BLaER1 treated with 17β-estradiol and CSF1 and Interleukin-3, amounts not matched to agents 10 nM and 100 nM (cell line): ENCODE measurements around the gene PKNOX2.
A peak's percentile ranks its signal among the peaks of the same experiment; 100 is the strongest.

ENCODE experiments used
- H3K27ac ChIP-seq, 11 experiments: shearing (Covaris generic); formaldehyde crosslinking; 2 replicates each; pipeline ENCODE4 v1.8.1; 2022
- H3K27me3 ChIP-seq, 11 experiments: shearing (Covaris generic); formaldehyde crosslinking; 2 replicates each; pipeline ENCODE4 v1.8.1; 2022
- H3K36me3 ChIP-seq, 11 experiments: shearing (Covaris generic); formaldehyde crosslinking; 2 replicates each; pipeline ENCODE4 v1.8.1; 2022
- H3K4me1 ChIP-seq, 10 experiments: shearing (Covaris generic); formaldehyde crosslinking; 2 replicates each; pipeline ENCODE4 v1.8.1; 2022
- H3K4me2 ChIP-seq, 11 experiments: shearing (Covaris generic); formaldehyde crosslinking; 2 replicates each; pipeline ENCODE4 v1.8.1; 2022
- H3K4me3 ChIP-seq, 10 experiments: shearing (Covaris generic); formaldehyde crosslinking; 2 replicates each; pipeline ENCODE4 v1.8.1; 2022
- H3K9ac ChIP-seq, 11 experiments: shearing (Covaris generic); formaldehyde crosslinking; 2 replicates each; pipeline ENCODE4 v1.8.1; 2022
- H3K9me3 ChIP-seq, 11 experiments: shearing (Covaris generic); formaldehyde crosslinking; replicated peaks in 1 of 11; 2 replicates each; pipeline ENCODE4 v1.8.1; 2022
- H4K20me1 ChIP-seq, 11 experiments: shearing (Covaris generic); formaldehyde crosslinking; 2 replicates each; pipeline ENCODE4 v1.8.1; 2022
- Cebpa-rat ChIP-seq, 11 experiments: shearing (Covaris generic); IDR thresholded peaks; 2 replicates each; pipeline ENCODE4 v1.8.1; 2022

Gene PKNOX2

GRCh38 chr11:125174686-125175085 lies 10.1 kb downstream of the PKNOX2 start:
- Histone ChIP-seq H4K20me1 (peaks cover 0 to 6% (median 0%) of the 10 kb centered on the region in 11 experiments; a peak in 2 of 22 replicates), H3K4me2 (peak overlapping the region; percentile 71 to 92 (median 84)), H3K4me3 (no peak overlapping the region), H3K9ac (no peak overlapping the region), H3K27ac (no peak overlapping the region), H3K27me3 (peaks cover 0 to 13% (median 8%) of the 10 kb centered on the region in 11 experiments; a peak in 17 of 22 replicates), H3K36me3 (no peaks in the 10 kb centered on the region), H3K9me3 (no peaks in the 10 kb centered on the region), H3K4me1 (peaks cover 30 to 49% (median 47%) of the 10 kb centered on the region in 10 experiments)
- no peak for TF ChIP-seq Cebpa-rat (IDR thresholded peaks at IDR 0.05)

DNA sequence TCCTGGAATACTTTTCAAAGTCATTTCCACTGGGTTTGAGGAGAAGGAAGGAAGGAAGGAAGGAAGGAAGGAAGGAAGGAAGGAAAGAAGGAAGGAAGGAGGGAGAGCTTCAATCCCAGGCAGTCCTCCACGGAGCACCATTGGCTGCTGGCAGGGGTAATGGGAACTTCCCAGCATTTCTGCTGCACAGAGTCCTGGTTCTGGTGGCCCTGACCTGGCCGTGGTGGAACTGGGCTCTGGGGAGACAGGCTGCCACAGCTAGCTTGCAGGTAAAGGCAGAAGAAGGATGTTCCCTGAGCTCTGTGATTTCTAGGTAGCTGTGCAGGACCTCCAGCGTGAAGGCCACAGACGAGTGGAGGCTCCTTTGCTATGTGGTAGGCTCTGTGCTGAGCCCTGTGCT lies 10.6 kb downstream of the PKNOX2 start:
- Histone ChIP-seq H3K27me3 (peaks cover 0 to 8% (median 3%) of the 10 kb centered on the region in 11 experiments; a peak in 10 of 22 replicates), H3K4me1 (peaks cover 30 to 49% (median 47%) of the 10 kb centered on the region in 10 experiments), H3K9me3 (no peaks in the 10 kb centered on the region), H3K4me3 (no peak overlapping the region; a peak in 2 of 20 replicates), H3K27ac (peak overlapping the region in 1 of 11 experiments; percentile 49; a peak in 3 of 22 replicates), H3K9ac (0 out of 22 replicates have a peak overlapping the region, but pooled peaks of 1 of the 11 experiments have one; percentile 3), H3K4me2 (peak overlapping the region; percentile 71 to 92 (median 84)), H3K36me3 (no peaks in the 10 kb centered on the region), H4K20me1 (peaks cover 0 to 6% (median 0%) of the 10 kb centered on the region in 11 experiments; a peak in 3 of 22 replicates)
- no peak for TF ChIP-seq Cebpa-rat (IDR thresholded peaks at IDR 0.05)

GRCh38 chr11:125175896-125176575 lies 11.5 kb downstream of the PKNOX2 start:
- peaks cover 0 to 6% (median 0%) of the 10 kb centered on the region in 11 experiments; a peak in 2 of 22 replicates for H4K20me1 ChIP-seq
- peaks cover 30 to 53% (median 47%) of the 10 kb centered on the region in 10 experiments for H3K4me1 ChIP-seq
- TF ChIP-seq Cebpa-rat (IDR thresholded peaks at IDR 0.05), result no peak
- H3K9ac ChIP-seq, result peak overlapping the region in 2 of 11 experiments; percentile 2 to 13; a peak in 1 of 22 replicates
- no peaks in the 10 kb centered on the region for H3K36me3 ChIP-seq
- no peaks in the 10 kb centered on the region for H3K9me3 ChIP-seq
- peak overlapping the region in 4 of 11 experiments; percentile 10 to 52 (median 33); a peak in 4 of 22 replicates for H3K27ac ChIP-seq
- H3K27me3 ChIP-seq, result peaks cover 0 to 5% (median 0%) of the 10 kb centered on the region in 11 experiments; a peak in 1 of 22 replicates
- H3K4me3 ChIP-seq, result no peak overlapping the region
- peak overlapping the region; percentile 71 to 92 (median 84) for H3K4me2 ChIP-seq

GRCh38 chr11:125176866-125177265 lies 12.3 kb downstream of the PKNOX2 start:
- H3K27ac ChIP-seq, result no peak overlapping the region
- peaks cover 0 to 6% (median 0%) of the 10 kb centered on the region in 11 experiments; a peak in 2 of 22 replicates for H4K20me1 ChIP-seq
- peaks cover 0 to 5% (median 0%) of the 10 kb centered on the region in 11 experiments; a peak in 1 of 22 replicates for H3K27me3 ChIP-seq
- no peak for TF ChIP-seq Cebpa-rat (IDR thresholded peaks at IDR 0.05)
- H3K9ac ChIP-seq, result no peak overlapping the region
- no peaks in the 10 kb centered on the region for H3K36me3 ChIP-seq
- H3K9me3 ChIP-seq, result no peaks in the 10 kb centered on the region
- peaks cover 30 to 53% (median 47%) of the 10 kb centered on the region in 10 experiments for H3K4me1 ChIP-seq
- H3K4me3 ChIP-seq, result no peak overlapping the region
- H3K4me2 ChIP-seq, result peak overlapping the region; percentile 71 to 92 (median 84); a peak in 21 of 22 replicates

DNA sequence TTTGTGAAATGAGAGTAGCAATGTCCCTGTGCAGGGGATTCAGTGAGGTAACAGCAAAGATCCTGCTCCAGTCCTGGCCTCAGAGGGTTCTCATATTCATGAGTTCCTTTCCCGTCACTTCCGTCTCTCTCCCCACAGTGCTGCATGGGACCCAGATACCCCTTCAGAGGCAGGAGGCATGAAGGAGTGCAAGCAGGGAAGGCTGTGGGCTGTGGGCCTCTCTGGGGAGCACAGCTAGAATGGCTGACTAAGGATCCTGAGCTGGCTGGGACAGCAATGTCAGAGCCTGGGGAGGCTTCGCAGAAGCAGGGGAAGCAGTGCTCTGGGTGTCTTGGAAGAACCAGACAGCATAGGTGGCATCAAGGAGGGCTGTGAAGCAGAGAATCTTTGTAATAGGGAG lies 13.0 kb downstream of the PKNOX2 start:
- Histone ChIP-seq H3K9me3 (no peaks in the 10 kb centered on the region), H3K27me3 (peaks cover 0 to 5% (median 0%) of the 10 kb centered on the region in 11 experiments; a peak in 1 of 22 replicates), H3K27ac (no peak overlapping the region), H3K9ac (no peak overlapping the region), H4K20me1 (peaks cover 0 to 6% (median 0%) of the 10 kb centered on the region in 11 experiments; a peak in 2 of 22 replicates), H3K36me3 (no peaks in the 10 kb centered on the region), H3K4me2 (peak overlapping the region in 9 of 11 experiments; percentile 71 to 92 (median 85); a peak in 17 of 22 replicates), H3K4me1 (peaks cover 30 to 53% (median 47%) of the 10 kb centered on the region in 10 experiments), H3K4me3 (no peak overlapping the region)
- TF ChIP-seq Cebpa-rat (IDR thresholded peaks at IDR 0.05), result no peak

GRCh38 chr11:125179346-125179745 lies 14.8 kb downstream of the PKNOX2 start:
- no peaks in the 10 kb centered on the region for H3K9me3 ChIP-seq
- H3K4me3 ChIP-seq, result no peak overlapping the region
- H4K20me1 ChIP-seq, result peaks cover 0 to 6% (median 0%) of the 10 kb centered on the region in 11 experiments; a peak in 2 of 22 replicates
- no peak overlapping the region for H3K27ac ChIP-seq
- peaks cover 30 to 43% (median 39%) of the 10 kb centered on the region in 10 experiments for H3K4me1 ChIP-seq
- no peak for TF ChIP-seq Cebpa-rat (IDR thresholded peaks at IDR 0.05)
- no peak overlapping the region for H3K9ac ChIP-seq
- no peak overlapping the region for H3K4me2 ChIP-seq
- H3K27me3 ChIP-seq, result no peaks in the 10 kb centered on the region
- H3K36me3 ChIP-seq, result no peaks in the 10 kb centered on the region

DNA sequence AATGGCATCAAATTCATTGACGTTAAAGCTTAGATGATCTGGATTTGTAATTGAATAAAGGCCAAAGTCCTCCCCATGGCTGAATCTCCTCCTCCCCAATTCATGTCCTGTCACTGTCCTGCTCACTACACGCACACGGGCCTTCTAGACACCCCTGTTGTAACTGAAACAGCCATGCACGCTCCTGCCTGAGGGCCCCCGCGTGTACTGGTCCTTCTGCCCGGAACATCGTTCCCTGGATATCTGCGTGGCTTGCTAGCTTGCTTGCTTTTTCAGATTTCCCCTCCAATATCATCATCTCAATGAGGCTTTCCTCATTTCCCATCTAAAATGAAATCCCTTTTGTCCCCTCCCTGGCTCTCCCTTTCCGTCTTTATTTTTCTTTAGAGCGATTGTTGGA lies 15.3 kb downstream of the PKNOX2 start:
- Histone ChIP-seq H3K4me2 (no peak overlapping the region), H3K9me3 (no peaks in the 10 kb centered on the region), H4K20me1 (peaks cover 0 to 6% (median 0%) of the 10 kb centered on the region in 11 experiments; a peak in 2 of 22 replicates), H3K36me3 (no peaks in the 10 kb centered on the region), H3K27ac (no peak overlapping the region), H3K27me3 (no peaks in the 10 kb centered on the region), H3K4me1 (peaks cover 26 to 38% (median 33%) of the 10 kb centered on the region in 10 experiments), H3K9ac (no peak overlapping the region), H3K4me3 (no peak overlapping the region)
- TF ChIP-seq Cebpa-rat (IDR thresholded peaks at IDR 0.05), result no peak

GRCh38 chr11:125180413-125181305 lies 16.1 kb downstream of the PKNOX2 start:
- Histone ChIP-seq H3K4me1 (peaks cover 19 to 30% (median 26%) of the 10 kb centered on the region in 10 experiments), H3K4me2 (no peak overlapping the region), H4K20me1 (peaks cover 0 to 6% (median 0%) of the 10 kb centered on the region in 11 experiments; a peak in 2 of 22 replicates), H3K4me3 (no peak overlapping the region), H3K36me3 (no peaks in the 10 kb centered on the region), H3K9me3 (no peaks in the 10 kb centered on the region), H3K27ac (no peak overlapping the region), H3K27me3 (no peaks in the 10 kb centered on the region), H3K9ac (no peak overlapping the region)
- no peak for TF ChIP-seq Cebpa-rat (IDR thresholded peaks at IDR 0.05)
